ENCODE results near the gene CLMN.

CLMN gene

DNA sequence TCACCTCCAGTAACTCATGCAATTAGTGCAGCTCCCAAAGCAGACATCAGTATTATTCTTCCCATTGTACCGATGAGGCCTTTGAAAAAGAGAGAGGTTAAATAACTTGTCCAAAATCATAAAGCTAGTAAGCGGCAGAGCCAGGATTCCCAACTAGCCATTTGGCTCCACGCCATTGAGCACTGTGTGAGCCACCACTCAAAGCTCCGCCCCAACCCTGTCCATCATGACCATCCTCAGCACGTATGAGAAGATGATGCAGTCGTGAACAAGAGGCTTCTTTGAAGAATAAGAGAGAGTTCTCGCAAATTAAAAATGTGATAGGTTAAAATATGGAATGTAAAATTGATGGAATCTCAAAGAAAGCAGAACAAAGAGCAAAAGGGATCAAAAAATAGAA lies 14.6 kb downstream of the CLMN start:
- TF ChIP-seq, protein P1, sequence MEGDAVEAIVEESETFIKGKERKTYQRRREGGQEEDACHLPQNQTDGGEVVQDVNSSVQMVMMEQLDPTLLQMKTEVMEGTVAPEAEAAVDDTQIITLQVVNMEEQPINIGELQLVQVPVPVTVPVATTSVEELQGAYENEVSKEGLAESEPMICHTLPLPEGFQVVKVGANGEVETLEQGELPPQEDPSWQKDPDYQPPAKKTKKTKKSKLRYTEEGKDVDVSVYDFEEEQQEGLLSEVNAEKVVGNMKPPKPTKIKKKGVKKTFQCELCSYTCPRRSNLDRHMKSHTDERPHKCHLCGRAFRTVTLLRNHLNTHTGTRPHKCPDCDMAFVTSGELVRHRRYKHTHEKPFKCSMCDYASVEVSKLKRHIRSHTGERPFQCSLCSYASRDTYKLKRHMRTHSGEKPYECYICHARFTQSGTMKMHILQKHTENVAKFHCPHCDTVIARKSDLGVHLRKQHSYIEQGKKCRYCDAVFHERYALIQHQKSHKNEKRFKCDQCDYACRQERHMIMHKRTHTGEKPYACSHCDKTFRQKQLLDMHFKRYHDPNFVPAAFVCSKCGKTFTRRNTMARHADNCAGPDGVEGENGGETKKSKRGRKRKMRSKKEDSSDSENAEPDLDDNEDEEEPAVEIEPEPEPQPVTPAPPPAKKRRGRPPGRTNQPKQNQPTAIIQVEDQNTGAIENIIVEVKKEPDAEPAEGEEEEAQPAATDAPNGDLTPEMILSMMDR (IDR thresholded peaks at IDR 0.05; ENCODE audit: low read length, missing control alignments), result no peak

DNA sequence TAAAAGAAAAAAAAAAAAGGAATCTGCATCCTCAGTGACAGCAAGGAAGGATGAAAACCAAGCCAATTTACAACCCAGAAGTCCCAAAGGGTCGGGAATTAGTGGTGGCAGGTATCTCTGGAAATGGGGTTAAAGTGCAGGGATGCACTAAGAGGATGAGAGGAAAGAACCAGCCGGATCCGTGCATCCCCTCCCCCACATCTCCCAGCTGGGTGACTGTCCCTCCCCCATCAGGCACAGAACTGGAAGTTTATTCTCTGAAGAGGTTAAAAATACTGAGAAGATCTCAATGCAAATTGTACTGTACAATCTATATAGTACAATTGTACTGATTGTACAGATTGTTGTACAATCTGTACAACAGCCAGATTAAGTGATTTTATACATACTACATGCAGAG lies 15.4 kb downstream of the CLMN start:
- no peak for DNase-seq (ENCODE audit: low read depth)
- no peak overlapping the region for H3K4me3 ChIP-seq (replicated peaks; ENCODE audit: low read depth, low read length)
- TF ChIP-seq, protein P1 (IDR thresholded peaks at IDR 0.05; ENCODE audit: low read length, missing control alignments), result no peak

More for the DNA sequence above, 14.6 kb downstream of the CLMN start:
- no peak overlapping the region for H3K4me3 ChIP-seq (replicated peaks; ENCODE audit: low read depth, low read length)
- DNase-seq (ENCODE audit: low read depth), result no peak

DNA sequence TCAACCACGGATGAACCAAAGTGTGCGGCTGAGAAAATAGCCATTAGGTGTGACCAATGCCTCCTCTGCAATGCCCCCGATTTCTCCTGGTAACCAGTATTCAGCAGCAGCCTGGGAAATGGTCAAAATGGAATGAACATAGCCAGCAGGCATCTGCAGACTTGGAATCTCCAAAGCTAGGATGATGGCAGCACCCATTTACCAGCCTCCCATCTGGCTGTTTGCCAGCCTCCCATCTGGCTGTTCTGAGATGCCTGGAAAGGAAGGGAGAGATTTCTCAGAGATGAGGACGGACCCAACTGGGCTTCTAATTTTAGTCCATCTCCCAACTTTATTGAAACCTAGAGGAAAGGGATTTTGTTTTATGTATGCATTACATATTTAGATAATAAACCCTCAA lies 16.2 kb downstream of the CLMN start:
- DNase-seq (ENCODE audit: low read depth), result no peak
- H3K4me3 ChIP-seq (replicated peaks; ENCODE audit: low read depth, low read length), result no peak overlapping the region
- TF ChIP-seq, protein P1 (IDR thresholded peaks at IDR 0.05; ENCODE audit: low read length, missing control alignments), result no peak

DNA sequence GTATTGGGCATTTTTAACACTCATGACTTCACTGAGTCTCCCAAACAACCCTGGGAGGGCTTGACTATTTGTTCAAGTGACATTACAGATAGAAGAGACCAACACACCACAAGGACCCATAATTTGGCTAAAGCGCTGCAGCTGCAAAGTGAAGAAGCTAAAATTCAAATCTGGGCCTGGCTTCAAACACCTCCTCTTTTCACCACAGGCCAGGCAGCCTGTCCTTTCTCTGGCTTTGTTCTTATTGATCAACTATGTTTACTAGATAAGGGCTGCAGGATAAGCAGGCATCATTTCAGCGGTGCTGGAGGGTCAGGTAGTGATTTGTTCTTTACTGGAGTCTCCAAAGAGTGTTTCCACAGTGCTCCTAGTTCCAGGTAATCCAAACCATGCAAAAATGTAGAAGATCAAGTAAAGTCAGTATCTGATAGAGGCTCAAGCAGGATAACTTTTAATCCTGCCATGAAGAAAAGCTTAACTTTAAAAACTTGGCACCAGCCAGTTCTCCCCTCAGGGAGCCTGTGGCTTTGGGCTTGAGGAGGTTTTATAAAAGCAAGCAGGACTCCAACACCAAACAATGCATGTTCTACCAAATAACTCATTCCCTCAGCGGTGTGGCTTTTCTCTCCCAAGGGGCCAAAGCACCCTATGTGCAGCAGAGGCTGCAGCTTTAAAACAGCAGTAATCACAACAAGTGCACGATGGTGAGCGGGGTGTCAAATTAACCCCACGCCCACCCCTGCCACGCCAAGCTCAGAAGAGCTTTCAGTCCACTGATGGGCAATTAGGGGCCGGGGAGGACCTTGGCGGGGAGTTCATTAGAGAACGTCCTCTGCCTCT lies 16.8 kb downstream of the CLMN start:
- TF ChIP-seq, protein P1 (IDR thresholded peaks at IDR 0.05; ENCODE audit: low read length, missing control alignments), result no peak
- DNase-seq (ENCODE audit: low read depth), result no peak
- no peak overlapping the region for H3K4me3 ChIP-seq (replicated peaks; ENCODE audit: low read depth, low read length)

DNA sequence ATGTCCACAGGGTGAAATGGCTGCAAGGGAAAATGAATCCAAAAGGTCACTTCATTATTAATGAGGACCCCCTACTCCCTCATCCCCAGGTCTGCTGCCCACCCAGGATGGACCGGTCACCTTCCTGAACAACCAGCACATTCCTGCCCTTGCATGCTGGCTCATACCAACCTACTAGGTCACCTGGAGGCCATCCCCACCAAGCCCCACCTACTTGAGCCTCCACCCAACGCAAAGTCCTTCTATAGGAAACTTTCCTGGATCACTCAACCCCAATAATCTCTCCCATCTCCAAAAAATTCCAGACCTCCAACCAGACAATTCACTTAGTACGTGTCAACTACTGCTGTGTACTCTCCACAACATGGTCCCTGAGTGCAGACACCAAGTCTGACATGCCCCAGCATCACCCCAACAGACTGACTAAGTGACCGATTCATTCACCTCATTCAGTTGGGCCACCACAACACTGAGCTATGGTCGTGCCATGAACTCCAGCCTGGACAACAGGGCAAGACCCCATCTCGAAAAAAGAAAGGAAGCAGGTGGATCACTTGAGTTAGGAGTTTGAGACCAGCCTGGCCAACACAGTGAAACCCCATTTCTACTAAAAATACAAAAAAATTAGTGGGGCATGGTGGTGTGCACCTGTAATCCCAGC lies 18.1 kb downstream of the CLMN start:
- TF ChIP-seq, protein P1 (IDR thresholded peaks at IDR 0.05; ENCODE audit: low read length, missing control alignments), result no peak
- DNase-seq (ENCODE audit: low read depth), result no peak
- no peak overlapping the region for H3K4me3 ChIP-seq (replicated peaks; ENCODE audit: low read depth, low read length)

DNA sequence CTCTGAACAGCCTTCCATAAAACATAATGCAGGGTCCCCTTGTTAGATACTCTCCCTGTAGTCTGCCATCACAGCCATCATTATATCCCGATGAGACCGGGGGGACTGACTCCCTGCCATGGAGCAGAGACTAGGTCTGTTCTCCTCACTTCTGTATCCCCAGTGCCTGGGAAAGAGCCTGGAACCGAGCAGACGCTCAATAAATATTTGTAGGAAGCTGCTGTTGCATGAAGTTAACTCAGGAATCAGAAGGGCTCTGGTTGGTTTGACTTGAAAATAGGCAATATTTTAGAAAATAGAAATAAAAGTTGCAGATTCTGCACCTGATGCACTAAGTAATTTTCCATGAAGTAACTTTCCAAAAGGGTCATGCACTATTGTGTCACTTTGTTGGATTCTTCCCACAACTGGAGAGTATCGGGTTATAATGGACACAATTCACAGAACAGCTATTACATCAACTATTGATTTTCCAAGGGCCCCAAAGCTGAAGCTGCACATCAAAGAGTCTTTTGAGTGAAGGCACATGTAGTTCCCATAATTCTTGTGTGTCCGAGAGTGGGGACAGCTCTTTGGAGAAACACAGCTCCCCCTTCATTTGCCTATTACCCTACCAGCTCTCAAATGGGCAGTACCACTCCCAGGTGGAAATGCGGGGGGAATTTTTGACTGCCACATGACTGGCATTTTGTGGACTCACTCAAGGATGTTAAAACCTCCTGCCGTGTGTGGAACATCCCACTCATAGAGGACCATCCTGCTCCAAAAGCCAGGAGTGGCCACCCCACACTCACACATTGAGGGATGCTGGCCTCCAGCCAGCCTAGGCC lies 18.8 kb downstream of the CLMN start:
- DNase-seq (ENCODE audit: low read depth), result no peak
- H3K4me3 ChIP-seq (replicated peaks; ENCODE audit: low read depth, low read length), result no peak overlapping the region
- TF ChIP-seq, protein P1 (IDR thresholded peaks at IDR 0.05; ENCODE audit: low read length, missing control alignments), result no peak
